Gastrocnemius medialis (tissue), 4 donors: Measurements from ENCODE around the gene NEK6.

ENCODE experiments used
- CTCF ChIP-seq, 5 experiments: fragments of 450-650 bp in 3 of 5; fragments of 200-600 bp in 2 of 5; sonication (generic) in 2 of 5; IDR thresholded peaks in 4 of 5; conservative IDR thresholded peaks in 1 of 5; 1 replicate in 4 of 5; 2 replicates in 1 of 5; pipeline ENCODE4 v1.5.1; 2016 to 2019; ENCODE audit warnings: antibody characterized with exemption in 5 of 5, mild to moderate bottlenecking in 3 of 5, moderate library complexity in 3 of 5
- POLR2A ChIP-seq, 2 donors: fragments of 450-650 bp; IDR thresholded peaks; one replicate each; pipeline ENCODE4 v1.6.1; 2017; ENCODE audit warnings: antibody characterized with exemption in 2 of 2, mild to moderate bottlenecking in 2 of 2, moderate library complexity in 2 of 2

GRCh38 chr9:124334568-124335319 lies 77.0 kb downstream of the NEK6 start:
- no peak for TF ChIP-seq CTCF (IDR thresholded peaks at IDR 0.05 in 4 of 5, conservative IDR thresholded peaks at IDR 0.05 in 1 of 5)
- TF ChIP-seq POLR2A (IDR thresholded peaks at IDR 0.05) = no peak
